Measurements from ENCODE around the gene ATG101. TPM values are rescaled to one million over a fixed set of nuclear protein-coding genes. Genes with fewer than 3 reads are reported as not detected.

ATG101 gene
- total and polyA plus RNA-seq, 2 of the 13 experiments (the other 11 are each of a cell fraction or from before 2014, with no cell fraction given), result 58.2 to 67.7 TPM

GRCh38 chr12:52050758-52051541, 18.8 kb upstream of the ATG101 start, which contains the start of gene NR4A1 (continued):
- TF ChIP-seq, protein P1, sequence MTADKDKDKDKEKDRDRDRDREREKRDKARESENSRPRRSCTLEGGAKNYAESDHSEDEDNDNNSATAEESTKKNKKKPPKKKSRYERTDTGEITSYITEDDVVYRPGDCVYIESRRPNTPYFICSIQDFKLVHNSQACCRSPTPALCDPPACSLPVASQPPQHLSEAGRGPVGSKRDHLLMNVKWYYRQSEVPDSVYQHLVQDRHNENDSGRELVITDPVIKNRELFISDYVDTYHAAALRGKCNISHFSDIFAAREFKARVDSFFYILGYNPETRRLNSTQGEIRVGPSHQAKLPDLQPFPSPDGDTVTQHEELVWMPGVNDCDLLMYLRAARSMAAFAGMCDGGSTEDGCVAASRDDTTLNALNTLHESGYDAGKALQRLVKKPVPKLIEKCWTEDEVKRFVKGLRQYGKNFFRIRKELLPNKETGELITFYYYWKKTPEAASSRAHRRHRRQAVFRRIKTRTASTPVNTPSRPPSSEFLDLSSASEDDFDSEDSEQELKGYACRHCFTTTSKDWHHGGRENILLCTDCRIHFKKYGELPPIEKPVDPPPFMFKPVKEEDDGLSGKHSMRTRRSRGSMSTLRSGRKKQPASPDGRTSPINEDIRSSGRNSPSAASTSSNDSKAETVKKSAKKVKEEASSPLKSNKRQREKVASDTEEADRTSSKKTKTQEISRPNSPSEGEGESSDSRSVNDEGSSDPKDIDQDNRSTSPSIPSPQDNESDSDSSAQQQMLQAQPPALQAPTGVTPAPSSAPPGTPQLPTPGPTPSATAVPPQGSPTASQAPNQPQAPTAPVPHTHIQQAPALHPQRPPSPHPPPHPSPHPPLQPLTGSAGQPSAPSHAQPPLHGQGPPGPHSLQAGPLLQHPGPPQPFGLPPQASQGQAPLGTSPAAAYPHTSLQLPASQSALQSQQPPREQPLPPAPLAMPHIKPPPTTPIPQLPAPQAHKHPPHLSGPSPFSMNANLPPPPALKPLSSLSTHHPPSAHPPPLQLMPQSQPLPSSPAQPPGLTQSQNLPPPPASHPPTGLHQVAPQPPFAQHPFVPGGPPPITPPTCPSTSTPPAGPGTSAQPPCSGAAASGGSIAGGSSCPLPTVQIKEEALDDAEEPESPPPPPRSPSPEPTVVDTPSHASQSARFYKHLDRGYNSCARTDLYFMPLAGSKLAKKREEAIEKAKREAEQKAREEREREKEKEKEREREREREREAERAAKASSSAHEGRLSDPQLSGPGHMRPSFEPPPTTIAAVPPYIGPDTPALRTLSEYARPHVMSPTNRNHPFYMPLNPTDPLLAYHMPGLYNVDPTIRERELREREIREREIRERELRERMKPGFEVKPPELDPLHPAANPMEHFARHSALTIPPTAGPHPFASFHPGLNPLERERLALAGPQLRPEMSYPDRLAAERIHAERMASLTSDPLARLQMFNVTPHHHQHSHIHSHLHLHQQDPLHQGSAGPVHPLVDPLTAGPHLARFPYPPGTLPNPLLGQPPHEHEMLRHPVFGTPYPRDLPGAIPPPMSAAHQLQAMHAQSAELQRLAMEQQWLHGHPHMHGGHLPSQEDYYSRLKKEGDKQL (CRISPR knock-in tag; IDR thresholded peaks at IDR 0.05; ENCODE audit: low read depth), result no peak
- TF ChIP-seq ZNF431 (CRISPR knock-in tag; IDR thresholded peaks at IDR 0.05; ENCODE audit: borderline replicate concordance, low read depth) (no peak; the same call in 1 of the 2 replicates), ATM (IDR thresholded peaks at IDR 0.05; ENCODE audit: borderline replicate concordance) (no peak), MBD4 (IDR thresholded peaks at IDR 0.05; ENCODE audit: borderline replicate concordance, low read length) (no peak), GLMP (CRISPR knock-in tag; IDR thresholded peaks at IDR 0.05; ENCODE audit: borderline replicate concordance) (no peak), ELF1 (CRISPR knock-in tag; IDR thresholded peaks at IDR 0.05) (peak; percentile 57; the same call in 1 of the 2 replicates), CBX5 (CRISPR knock-in tag; IDR thresholded peaks at IDR 0.05; ENCODE audit: borderline replicate concordance) (peak; percentile 32; the same call in 1 of the 2 replicates), TAF15 (IDR thresholded peaks at IDR 0.05; ENCODE audit: low read depth, low read length, poor library complexity, severe bottlenecking) (no peak), HNF4A (CRISPR knock-in tag; IDR thresholded peaks at IDR 0.05) (no peak), ZNF891 (CRISPR knock-in tag; IDR thresholded peaks at IDR 0.05) (no peak), STAG1 (CRISPR knock-in tag; IDR thresholded peaks at IDR 0.05) (no peak; the same call in 1 of the 2 replicates), BRF2 (CRISPR knock-in tag; IDR thresholded peaks at IDR 0.05) (no peak), PREB (CRISPR knock-in tag; IDR thresholded peaks at IDR 0.05) (no peak), ZNF136 (CRISPR knock-in tag; IDR thresholded peaks at IDR 0.05; ENCODE audit: low read depth) (no peak)
- TF ChIP-seq, protein P2, sequence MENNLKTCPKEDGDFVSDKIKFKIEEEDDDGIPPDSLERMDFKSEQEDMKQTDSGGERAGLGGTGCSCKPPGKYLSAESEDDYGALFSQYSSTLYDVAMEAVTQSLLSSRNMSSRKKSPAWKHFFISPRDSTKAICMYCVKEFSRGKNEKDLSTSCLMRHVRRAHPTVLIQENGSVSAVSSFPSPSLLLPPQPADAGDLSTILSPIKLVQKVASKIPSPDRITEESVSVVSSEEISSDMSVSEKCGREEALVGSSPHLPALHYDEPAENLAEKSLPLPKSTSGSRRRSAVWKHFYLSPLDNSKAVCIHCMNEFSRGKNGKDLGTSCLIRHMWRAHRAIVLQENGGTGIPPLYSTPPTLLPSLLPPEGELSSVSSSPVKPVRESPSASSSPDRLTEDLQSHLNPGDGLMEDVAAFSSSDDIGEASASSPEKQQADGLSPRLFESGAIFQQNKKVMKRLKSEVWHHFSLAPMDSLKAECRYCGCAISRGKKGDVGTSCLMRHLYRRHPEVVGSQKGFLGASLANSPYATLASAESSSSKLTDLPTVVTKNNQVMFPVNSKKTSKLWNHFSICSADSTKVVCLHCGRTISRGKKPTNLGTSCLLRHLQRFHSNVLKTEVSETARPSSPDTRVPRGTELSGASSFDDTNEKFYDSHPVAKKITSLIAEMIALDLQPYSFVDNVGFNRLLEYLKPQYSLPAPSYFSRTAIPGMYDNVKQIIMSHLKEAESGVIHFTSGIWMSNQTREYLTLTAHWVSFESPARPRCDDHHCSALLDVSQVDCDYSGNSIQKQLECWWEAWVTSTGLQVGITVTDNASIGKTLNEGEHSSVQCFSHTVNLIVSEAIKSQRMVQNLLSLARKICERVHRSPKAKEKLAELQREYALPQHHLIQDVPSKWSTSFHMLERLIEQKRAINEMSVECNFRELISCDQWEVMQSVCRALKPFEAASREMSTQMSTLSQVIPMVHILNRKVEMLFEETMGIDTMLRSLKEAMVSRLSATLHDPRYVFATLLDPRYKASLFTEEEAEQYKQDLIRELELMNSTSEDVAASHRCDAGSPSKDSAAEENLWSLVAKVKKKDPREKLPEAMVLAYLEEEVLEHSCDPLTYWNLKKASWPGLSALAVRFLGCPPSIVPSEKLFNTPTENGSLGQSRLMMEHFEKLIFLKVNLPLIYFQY (CRISPR knock-in tag; IDR thresholded peaks at IDR 0.05; ENCODE audit: borderline replicate concordance), result peak; percentile 80; the same call in 1 of the 2 replicates

Measured in HepG2 (cell line).